ENCODE results near the gene TBC1D30. TPM values are rescaled to one million over a fixed set of nuclear protein-coding genes. Genes with fewer than 3 reads are reported as not detected.

The TBC1D30 gene
- total RNA-seq, 1 experiment from 2014 or later: 2.0 TPM

DNA sequence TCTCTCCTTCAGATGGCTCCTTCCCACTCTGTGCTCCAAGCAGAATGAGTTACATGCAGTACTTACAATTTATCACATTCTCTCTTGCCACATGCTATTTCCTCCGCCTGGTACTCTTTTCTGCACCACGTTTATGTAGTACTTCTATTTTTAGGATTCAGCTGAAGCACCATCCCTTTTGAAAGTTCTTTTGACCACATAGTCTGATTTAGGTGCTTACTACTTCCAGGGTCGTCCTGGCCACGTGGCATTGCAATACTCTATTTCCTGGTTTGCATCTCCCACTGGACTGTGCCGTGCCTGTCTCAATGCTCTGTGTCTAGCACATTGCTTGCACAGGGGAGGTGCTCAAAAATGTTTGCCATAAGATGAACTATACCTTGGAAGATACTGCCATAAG, 16.3 kb upstream of the TBC1D30 start:
- POLR2A ChIA-PET (ENCODE audit: low non-redundant PET): no interaction called here
- intact Hi-C loops (cut with micrococcal nuclease; ENCODE audit: unreplicated experiment): no loop called here
- Histone ChIP-seq H3K4me3 (ENCODE audit: low read depth, low read length, poor library complexity, severe bottlenecking) (no peak overlapping the region), H3K27me3 (replicated peaks; ENCODE audit: insufficient read depth, low read depth, low read length, poor library complexity) (peaks cover 4% of the 10 kb centered on the region), H3K27ac (ENCODE audit: low read depth, low read length, poor library complexity, severe bottlenecking) (no peak overlapping the region), H3K4me1 (ENCODE audit: insufficient read depth, low read length, poor library complexity, severe bottlenecking) (no peaks in the 10 kb centered on the region), H3K36me3 (ENCODE audit: insufficient read depth, low read length, poor library complexity, severe bottlenecking) (no peaks in the 10 kb centered on the region), H3K9me3 (ENCODE audit: low read depth, low read length, poor library complexity, severe bottlenecking) (no peaks in the 10 kb centered on the region)
- TF ChIP-seq, protein P1, sequence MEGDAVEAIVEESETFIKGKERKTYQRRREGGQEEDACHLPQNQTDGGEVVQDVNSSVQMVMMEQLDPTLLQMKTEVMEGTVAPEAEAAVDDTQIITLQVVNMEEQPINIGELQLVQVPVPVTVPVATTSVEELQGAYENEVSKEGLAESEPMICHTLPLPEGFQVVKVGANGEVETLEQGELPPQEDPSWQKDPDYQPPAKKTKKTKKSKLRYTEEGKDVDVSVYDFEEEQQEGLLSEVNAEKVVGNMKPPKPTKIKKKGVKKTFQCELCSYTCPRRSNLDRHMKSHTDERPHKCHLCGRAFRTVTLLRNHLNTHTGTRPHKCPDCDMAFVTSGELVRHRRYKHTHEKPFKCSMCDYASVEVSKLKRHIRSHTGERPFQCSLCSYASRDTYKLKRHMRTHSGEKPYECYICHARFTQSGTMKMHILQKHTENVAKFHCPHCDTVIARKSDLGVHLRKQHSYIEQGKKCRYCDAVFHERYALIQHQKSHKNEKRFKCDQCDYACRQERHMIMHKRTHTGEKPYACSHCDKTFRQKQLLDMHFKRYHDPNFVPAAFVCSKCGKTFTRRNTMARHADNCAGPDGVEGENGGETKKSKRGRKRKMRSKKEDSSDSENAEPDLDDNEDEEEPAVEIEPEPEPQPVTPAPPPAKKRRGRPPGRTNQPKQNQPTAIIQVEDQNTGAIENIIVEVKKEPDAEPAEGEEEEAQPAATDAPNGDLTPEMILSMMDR (conservative IDR thresholded peaks at IDR 0.05; ENCODE audit: low read depth, low read length): no peak
- TF ChIP-seq EZH2 (IDR thresholded peaks at IDR 0.05; ENCODE audit: borderline replicate concordance, low read depth, low read length, poor library complexity, severe bottlenecking): no peak
- DNase-seq (ENCODE audit: low spot score): no peak
- no TSS peak for BruUV-seq (replicated peaks)
- CTCF ChIA-PET: no interaction called here

DNA sequence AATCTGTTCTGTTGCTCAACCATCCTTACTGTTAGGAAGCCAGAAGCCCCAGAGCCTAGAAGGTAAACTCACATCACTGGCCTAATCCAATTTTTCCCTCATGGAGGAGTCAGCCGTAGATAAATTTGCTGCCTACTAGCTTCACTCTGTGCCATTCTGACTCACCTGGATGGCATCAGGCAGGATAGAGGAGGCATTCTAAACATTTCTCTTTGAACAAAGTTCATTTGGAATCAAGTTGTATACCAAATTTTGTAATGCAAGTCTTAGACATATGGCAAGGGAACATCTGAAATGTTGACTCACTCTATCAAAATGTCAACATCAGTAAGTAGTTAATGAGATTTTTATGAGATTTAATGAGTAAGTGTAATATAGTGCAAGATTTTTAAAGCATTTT, 13.6 kb upstream of the TBC1D30 start:
- Histone ChIP-seq H3K4me1 (ENCODE audit: insufficient read depth, low read length, poor library complexity, severe bottlenecking) (no peaks in the 10 kb centered on the region), H3K27me3 (replicated peaks; ENCODE audit: insufficient read depth, low read depth, low read length, poor library complexity) (peaks cover 4% of the 10 kb centered on the region), H3K36me3 (ENCODE audit: insufficient read depth, low read length, poor library complexity, severe bottlenecking) (no peaks in the 10 kb centered on the region), H3K27ac (ENCODE audit: low read depth, low read length, poor library complexity, severe bottlenecking) (no peak overlapping the region), H3K4me3 (ENCODE audit: low read depth, low read length, poor library complexity, severe bottlenecking) (no peak overlapping the region), H3K9me3 (ENCODE audit: low read depth, low read length, poor library complexity, severe bottlenecking) (no peaks in the 10 kb centered on the region)
- intact Hi-C loops (cut with micrococcal nuclease; ENCODE audit: unreplicated experiment): no loop called here
- DNase-seq (ENCODE audit: low spot score): no peak
- no TSS peak for BruUV-seq (replicated peaks)
- ChIA-PET POLR2A (ENCODE audit: low non-redundant PET) (no interaction called here), CTCF (no interaction called here)
- TF ChIP-seq, protein P1 (conservative IDR thresholded peaks at IDR 0.05; ENCODE audit: low read depth, low read length): no peak
- TF ChIP-seq EZH2 (IDR thresholded peaks at IDR 0.05; ENCODE audit: borderline replicate concordance, low read depth, low read length, poor library complexity, severe bottlenecking): no peak

DNA sequence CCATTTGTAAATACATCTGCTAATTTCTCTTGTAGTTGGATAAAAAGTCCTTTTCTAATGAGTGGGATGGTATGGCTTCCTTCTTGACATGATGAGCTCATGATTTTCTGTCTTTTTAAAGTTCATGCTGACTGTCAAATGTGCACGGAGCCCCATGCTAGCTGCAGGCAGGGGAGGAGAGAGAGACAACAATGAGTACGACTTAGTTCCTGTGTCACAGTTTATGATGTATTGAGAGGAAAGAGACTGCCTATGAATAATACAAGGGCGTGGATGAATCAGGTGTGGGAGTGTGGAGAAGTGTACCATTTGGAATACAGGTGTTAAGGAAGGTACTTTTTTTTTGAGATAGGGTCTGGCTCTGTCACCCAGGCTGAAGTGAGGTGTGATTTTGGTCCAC, 10.7 kb upstream of the TBC1D30 start:
- POLR2A ChIA-PET (ENCODE audit: low non-redundant PET): no interaction called here
- BruUV-seq (replicated peaks): no TSS peak
- intact Hi-C loops (cut with micrococcal nuclease; ENCODE audit: unreplicated experiment): no loop called here
- Histone ChIP-seq H3K4me3 (ENCODE audit: low read depth, low read length, poor library complexity, severe bottlenecking) (no peak overlapping the region), H3K4me1 (ENCODE audit: insufficient read depth, low read length, poor library complexity, severe bottlenecking) (no peaks in the 10 kb centered on the region), H3K36me3 (ENCODE audit: insufficient read depth, low read length, poor library complexity, severe bottlenecking) (no peaks in the 10 kb centered on the region), H3K9me3 (ENCODE audit: low read depth, low read length, poor library complexity, severe bottlenecking) (no peaks in the 10 kb centered on the region), H3K27ac (ENCODE audit: low read depth, low read length, poor library complexity, severe bottlenecking) (no peak overlapping the region), H3K27me3 (replicated peaks; ENCODE audit: insufficient read depth, low read depth, low read length, poor library complexity) (peaks cover 4% of the 10 kb centered on the region)
- no peak for DNase-seq (ENCODE audit: low spot score)
- CTCF ChIA-PET: no interaction called here
- TF ChIP-seq EZH2 (IDR thresholded peaks at IDR 0.05; ENCODE audit: borderline replicate concordance, low read depth, low read length, poor library complexity, severe bottlenecking): no peak
- TF ChIP-seq, protein P1 (conservative IDR thresholded peaks at IDR 0.05; ENCODE audit: low read depth, low read length): no peak
